ENCODE data around the gene LZTR1. TPM values are rescaled to one million over a fixed set of nuclear protein-coding genes. Genes with fewer than 3 reads are reported as not detected.
"Not testable (repeated sequence)": the region's sequence is repeated elsewhere in the genome, so short reads cannot be mapped to it uniquely, and the experiment has no call there.

LZTR1 gene
- total RNA-seq (2021) (54.3 and 64.3 TPM in 2 replicates), Bru-seq, nascent RNA (percentile 52 among the genes with signal in this experiment), BruChase-seq, experiment 1, labeled RNA remaining after a 2-hour chase (percentile 59 among the genes with signal in this experiment), BruChase-seq, experiment 2, labeled RNA remaining after a 6-hour chase (percentile 74 among the genes with signal in this experiment)
- long read RNA-seq, full-length matches to known transcripts: 19 of 49 reads
- long read RNA-seq, partial matches to known transcripts: 5 of 49 reads
- long read RNA-seq, other reads (novel, unspliced or antisense): 25 of 49 reads

DNA sequence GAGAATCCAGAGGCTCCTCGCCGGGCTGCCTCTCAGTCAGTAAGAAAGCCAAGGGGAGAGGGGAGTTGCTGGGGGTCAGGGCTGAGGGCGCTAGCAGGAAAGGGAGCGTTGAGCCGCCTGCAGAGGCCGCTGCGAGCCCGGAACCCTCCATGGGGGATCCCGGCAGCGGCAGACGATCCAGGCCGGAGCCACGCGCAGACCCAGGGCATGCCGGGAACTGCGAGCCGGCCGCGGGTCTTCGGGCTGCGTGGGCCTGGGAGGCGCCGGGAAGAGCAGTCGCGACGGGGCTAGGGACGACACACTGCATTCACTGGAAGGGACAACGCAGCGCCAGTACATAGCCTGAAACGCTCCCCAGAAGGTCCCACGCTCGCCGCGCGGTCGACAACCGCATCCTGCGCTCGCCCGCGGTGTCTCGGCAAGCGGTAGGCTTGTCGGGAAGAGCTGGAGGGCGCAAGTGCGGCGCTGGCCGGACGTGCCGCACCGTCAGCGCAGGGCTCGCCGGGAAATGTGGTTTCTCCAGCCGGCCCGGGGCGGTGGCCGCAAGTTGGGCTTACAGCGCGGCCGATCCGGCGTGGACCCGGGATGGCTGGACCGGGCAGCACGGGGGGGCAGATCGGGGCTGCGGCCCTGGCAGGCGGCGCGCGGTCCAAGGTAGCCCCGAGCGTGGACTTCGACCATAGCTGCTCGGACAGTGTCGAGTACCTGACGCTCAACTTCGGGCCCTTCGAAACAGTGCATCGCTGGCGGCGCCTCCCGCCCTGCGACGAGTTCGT is at the start of gene LZTR1:
LZTR1 (plus strand) TSS at position 511 of the 776 bp plus-strand sequence; CDS start at position 586, 75 bp downstream.
- BruUV-seq (replicated peaks): no TSS peak
- Histone ChIP-seq H3K4me3 (ENCODE audit: low read depth, low read length, poor library complexity, severe bottlenecking) (peak within 1 kb of the TSS; percentile 88), H3K36me3 (ENCODE audit: insufficient read depth, low read length, poor library complexity, severe bottlenecking) (peaks cover 18% of the 10 kb centered on the region), H3K27ac (ENCODE audit: low read depth, low read length, poor library complexity, severe bottlenecking) (peak within 1 kb of the TSS; percentile 87), H3K4me1 (ENCODE audit: insufficient read depth, low read length, poor library complexity, severe bottlenecking) (peaks cover 5% of the 10 kb centered on the region), H3K27me3 (replicated peaks; ENCODE audit: insufficient read depth, low read depth, low read length, poor library complexity) (no peaks in the 10 kb centered on the region), H3K9me3 (ENCODE audit: low read depth, low read length, poor library complexity, severe bottlenecking) (peaks cover 10% of the 10 kb centered on the region)
- ChIA-PET POLR2A (ENCODE audit: low non-redundant PET) (no interaction called here), CTCF (interaction anchor here (0.6 to 1.3 kb wide), 4 partner anchors 10 to 730 kb away, joined by 3 read pairs; no protein-coding TSS in a partner anchor)
- TF ChIP-seq, protein P1, sequence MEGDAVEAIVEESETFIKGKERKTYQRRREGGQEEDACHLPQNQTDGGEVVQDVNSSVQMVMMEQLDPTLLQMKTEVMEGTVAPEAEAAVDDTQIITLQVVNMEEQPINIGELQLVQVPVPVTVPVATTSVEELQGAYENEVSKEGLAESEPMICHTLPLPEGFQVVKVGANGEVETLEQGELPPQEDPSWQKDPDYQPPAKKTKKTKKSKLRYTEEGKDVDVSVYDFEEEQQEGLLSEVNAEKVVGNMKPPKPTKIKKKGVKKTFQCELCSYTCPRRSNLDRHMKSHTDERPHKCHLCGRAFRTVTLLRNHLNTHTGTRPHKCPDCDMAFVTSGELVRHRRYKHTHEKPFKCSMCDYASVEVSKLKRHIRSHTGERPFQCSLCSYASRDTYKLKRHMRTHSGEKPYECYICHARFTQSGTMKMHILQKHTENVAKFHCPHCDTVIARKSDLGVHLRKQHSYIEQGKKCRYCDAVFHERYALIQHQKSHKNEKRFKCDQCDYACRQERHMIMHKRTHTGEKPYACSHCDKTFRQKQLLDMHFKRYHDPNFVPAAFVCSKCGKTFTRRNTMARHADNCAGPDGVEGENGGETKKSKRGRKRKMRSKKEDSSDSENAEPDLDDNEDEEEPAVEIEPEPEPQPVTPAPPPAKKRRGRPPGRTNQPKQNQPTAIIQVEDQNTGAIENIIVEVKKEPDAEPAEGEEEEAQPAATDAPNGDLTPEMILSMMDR (conservative IDR thresholded peaks at IDR 0.05; ENCODE audit: low read depth, low read length): peak; percentile 69
- TF ChIP-seq EZH2 (IDR thresholded peaks at IDR 0.05; ENCODE audit: borderline replicate concordance, low read depth, low read length, poor library complexity, severe bottlenecking): no peak
- intact Hi-C loops (cut with micrococcal nuclease; ENCODE audit: unreplicated experiment): no loop called here
- DNase-seq (ENCODE audit: low spot score): peak; percentile 86

GRCh38 chr22:20933910-20934309 is 48.2 kb upstream of the LZTR1 start:
- Histone ChIP-seq H3K4me1 (ENCODE audit: insufficient read depth, low read length, poor library complexity, severe bottlenecking) (peaks cover 11% of the 10 kb centered on the region), H3K36me3 (ENCODE audit: insufficient read depth, low read length, poor library complexity, severe bottlenecking) (peaks cover 25% of the 10 kb centered on the region), H3K9me3 (ENCODE audit: low read depth, low read length, poor library complexity, severe bottlenecking) (no peaks in the 10 kb centered on the region), H3K27me3 (replicated peaks; ENCODE audit: insufficient read depth, low read depth, low read length, poor library complexity) (no peaks in the 10 kb centered on the region), H3K27ac (ENCODE audit: low read depth, low read length, poor library complexity, severe bottlenecking) (no peak overlapping the region), H3K4me3 (ENCODE audit: low read depth, low read length, poor library complexity, severe bottlenecking) (no peak overlapping the region)
- no peak for TF ChIP-seq EZH2 (IDR thresholded peaks at IDR 0.05; ENCODE audit: borderline replicate concordance, low read depth, low read length, poor library complexity, severe bottlenecking)
- TF ChIP-seq, protein P1 (conservative IDR thresholded peaks at IDR 0.05; ENCODE audit: low read depth, low read length): no peak
- POLR2A ChIA-PET (ENCODE audit: low non-redundant PET): no interaction called here
- DNase-seq (ENCODE audit: low spot score): no peak
- BruUV-seq (replicated peaks): no TSS peak
- CTCF ChIA-PET: no interaction called here
- intact Hi-C loops (cut with micrococcal nuclease; ENCODE audit: unreplicated experiment): no loop called here

GRCh38 chr22:20935049-20935448 is 47.0 kb upstream of the LZTR1 start:
- H3K9me3 ChIP-seq (ENCODE audit: low read depth, low read length, poor library complexity, severe bottlenecking); POLR2A ChIA-PET (ENCODE audit: low non-redundant PET); H3K4me3 ChIP-seq (ENCODE audit: low read depth, low read length, poor library complexity, severe bottlenecking); DNase-seq (ENCODE audit: low spot score); CTCF ChIA-PET; intact Hi-C loops (cut with micrococcal nuclease; ENCODE audit: unreplicated experiment); H3K27me3 ChIP-seq (replicated peaks; ENCODE audit: insufficient read depth, low read depth, low read length, poor library complexity); H3K27ac ChIP-seq (ENCODE audit: low read depth, low read length, poor library complexity, severe bottlenecking); BruUV-seq (replicated peaks): not testable (repeated sequence)
- Histone ChIP-seq H3K4me1 (ENCODE audit: insufficient read depth, low read length, poor library complexity, severe bottlenecking) (peaks cover 11% of the 10 kb centered on the region), H3K36me3 (ENCODE audit: insufficient read depth, low read length, poor library complexity, severe bottlenecking) (peaks cover 25% of the 10 kb centered on the region)

- H3K9me3 ChIP-seq (ENCODE audit: low read depth, low read length, poor library complexity, severe bottlenecking); BruUV-seq (replicated peaks); intact Hi-C loops (cut with micrococcal nuclease; ENCODE audit: unreplicated experiment); H3K4me3 ChIP-seq (ENCODE audit: low read depth, low read length, poor library complexity, severe bottlenecking); H3K27me3 ChIP-seq (replicated peaks; ENCODE audit: insufficient read depth, low read depth, low read length, poor library complexity); POLR2A ChIA-PET (ENCODE audit: low non-redundant PET); DNase-seq (ENCODE audit: low spot score): not testable (repeated sequence)
- peaks cover 11% of the 10 kb centered on the region for H3K4me1 ChIP-seq (ENCODE audit: insufficient read depth, low read length, poor library complexity, severe bottlenecking)
- peak overlapping the region; percentile 50 for H3K27ac ChIP-seq (ENCODE audit: low read depth, low read length, poor library complexity, severe bottlenecking)
- peaks cover 28% of the 10 kb centered on the region for H3K36me3 ChIP-seq (ENCODE audit: insufficient read depth, low read length, poor library complexity, severe bottlenecking)
- CTCF ChIA-PET: interaction anchor here (0.6 kb wide), 1 partner anchor 132 kb away, joined by 3 read pairs; no protein-coding TSS in a partner anchor
Measured at GRCh38 chr22:20935780-20936539, 46.1 kb upstream of the LZTR1 start.

All from A673 (cell line).